ENCODE results near the gene MLST8. TPM values are rescaled to one million over a fixed set of nuclear protein-coding genes. Genes with fewer than 3 reads are reported as not detected.
A peak's percentile ranks its signal among the peaks of the same experiment; 100 is the strongest.

MLST8 gene, protein sequence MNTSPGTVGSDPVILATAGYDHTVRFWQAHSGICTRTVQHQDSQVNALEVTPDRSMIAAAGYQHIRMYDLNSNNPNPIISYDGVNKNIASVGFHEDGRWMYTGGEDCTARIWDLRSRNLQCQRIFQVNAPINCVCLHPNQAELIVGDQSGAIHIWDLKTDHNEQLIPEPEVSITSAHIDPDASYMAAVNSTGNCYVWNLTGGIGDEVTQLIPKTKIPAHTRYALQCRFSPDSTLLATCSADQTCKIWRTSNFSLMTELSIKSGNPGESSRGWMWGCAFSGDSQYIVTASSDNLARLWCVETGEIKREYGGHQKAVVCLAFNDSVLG
- polyA plus RNA-seq (2013, experiment 1 of 2) = 45.9 TPM
- 45.0 TPM for polyA plus RNA-seq (2013, experiment 2 of 2)

DNA sequence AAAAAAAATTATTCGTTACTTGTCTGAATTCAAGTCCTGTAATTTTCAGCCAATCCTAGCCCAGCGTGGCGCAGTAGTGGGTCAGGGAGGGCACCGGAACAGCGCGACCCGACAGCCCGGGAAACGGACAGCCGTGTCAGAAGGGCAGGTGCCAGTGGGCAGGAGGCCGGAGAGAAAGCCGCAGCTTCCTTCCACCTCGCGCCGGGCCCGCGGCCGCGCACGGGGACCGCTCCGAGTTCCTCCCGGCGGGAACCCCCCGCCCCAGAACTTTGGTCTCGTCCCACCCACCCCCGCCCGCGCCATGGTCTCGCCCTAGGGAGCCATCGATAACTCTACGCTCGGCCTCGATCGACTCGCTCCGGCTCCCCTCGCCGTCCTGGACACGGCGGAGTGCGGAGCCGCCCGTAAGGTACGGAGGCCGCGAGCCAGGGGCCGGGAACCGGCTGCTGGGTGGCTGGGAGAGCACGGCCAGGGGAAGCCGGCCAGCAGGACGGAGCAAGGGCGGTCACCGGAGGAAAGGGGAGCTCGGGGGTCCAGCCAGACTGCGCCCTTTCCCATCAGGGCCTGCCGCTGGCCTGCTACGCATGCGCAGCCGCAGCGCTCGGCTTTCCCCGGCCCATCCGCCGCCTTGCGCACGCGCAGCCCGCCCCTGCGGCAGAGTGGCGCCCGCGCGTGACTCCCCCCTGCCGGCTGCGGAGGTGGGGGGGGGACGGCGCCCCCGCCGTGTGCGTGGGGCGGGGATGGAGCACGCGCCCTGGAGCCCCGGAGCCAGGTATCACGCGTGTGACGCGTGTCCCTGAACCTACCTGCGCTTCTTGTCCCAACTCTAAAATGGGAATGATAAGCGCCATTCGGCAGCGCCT is at the start of gene MLST8:
MLST8 (plus strand) TSS at position 351 of the 863 bp plus-strand sequence. CDS start 632 bp downstream, outside the sequence.
- H3K23ac ChIP-seq (ENCODE audit: low read length in 2 of 2) = peak within 1 kb of the TSS in 1 of 2 experiments; percentile 74
- peak within 1 kb of the TSS; percentile 93 for H2AK5ac ChIP-seq (ENCODE audit: low read length, severe bottlenecking)
- peak within 1 kb of the TSS; percentile 92 to 94 for H3K4me3 ChIP-seq (ENCODE audit: insufficient read depth in 1 of 2, low read depth in 1 of 2, low read length in 2 of 2)
- H3K4me2 ChIP-seq (ENCODE audit: low read length, poor library complexity, severe bottlenecking) = peak within 1 kb of the TSS; percentile 96
- peak within 1 kb of the TSS; percentile 95 for H2BK15ac ChIP-seq (ENCODE audit: low read depth, poor library complexity, severe bottlenecking)
- H3K14ac ChIP-seq (ENCODE audit: low read length in 2 of 2) = peak within 1 kb of the TSS in 1 of 2 experiments; percentile 97
- DNase-seq = peak; percentile 88
- peak within 1 kb of the TSS; percentile 99 for H4K91ac ChIP-seq (ENCODE audit: low read length)
- peak within 1 kb of the TSS; percentile 98 for H2BK5ac ChIP-seq (ENCODE audit: low read depth, low read length, poor library complexity, severe bottlenecking)
- H2BK12ac ChIP-seq (ENCODE audit: low read length in 2 of 2) = peak within 1 kb of the TSS in 1 of 2 experiments; percentile 94
- peak within 1 kb of the TSS; percentile 97 for H3K9ac ChIP-seq (ENCODE audit: low read length)
- peak within 1 kb of the TSS; percentile 77 for H2BK120ac ChIP-seq (ENCODE audit: low read depth, low read length)
- H3K27me3 ChIP-seq (ENCODE audit: control insufficient read depth in 1 of 2, insufficient read depth in 1 of 2, low read length in 2 of 2) = peaks cover 2% of the 10 kb centered on the region in 2 experiments
- H3K9me3 ChIP-seq (ENCODE audit: control insufficient read depth, low read length) = peaks cover 3% of the 10 kb centered on the region
- H3K4ac ChIP-seq (ENCODE audit: low read depth in 1 of 2, low read length in 2 of 2) = peak within 1 kb of the TSS; percentile 96 to 99
- peak within 1 kb of the TSS; percentile 83 for H2AFZ ChIP-seq (ENCODE audit: low read depth, low read length)
- peaks cover 26% of the 10 kb centered on the region for H3K79me1 ChIP-seq (replicated peaks; ENCODE audit: low read length, poor library complexity, severe bottlenecking)
- H3K18ac ChIP-seq (ENCODE audit: low read depth in 1 of 2, low read length in 2 of 2) = peak within 1 kb of the TSS; percentile 99
- H3K4me1 ChIP-seq (ENCODE audit: control insufficient read depth, insufficient read depth, low read depth, low read length) = peaks cover 19% of the 10 kb centered on the region
- H4K8ac ChIP-seq (ENCODE audit: low read length) = peak within 1 kb of the TSS; percentile 97
- under 1% methylated on average over 92 of the region's 93 CpGs for WGBS
- H3K27ac ChIP-seq (ENCODE audit: low read length, poor library complexity, severe bottlenecking) = peak within 1 kb of the TSS; percentile 73
- peaks cover 26 to 46% of the 10 kb centered on the region in 2 experiments for H3K36me3 ChIP-seq (ENCODE audit: control insufficient read depth in 1 of 2, insufficient read depth in 2 of 2, low read depth in 1 of 2, low read length in 2 of 2)

DNA sequence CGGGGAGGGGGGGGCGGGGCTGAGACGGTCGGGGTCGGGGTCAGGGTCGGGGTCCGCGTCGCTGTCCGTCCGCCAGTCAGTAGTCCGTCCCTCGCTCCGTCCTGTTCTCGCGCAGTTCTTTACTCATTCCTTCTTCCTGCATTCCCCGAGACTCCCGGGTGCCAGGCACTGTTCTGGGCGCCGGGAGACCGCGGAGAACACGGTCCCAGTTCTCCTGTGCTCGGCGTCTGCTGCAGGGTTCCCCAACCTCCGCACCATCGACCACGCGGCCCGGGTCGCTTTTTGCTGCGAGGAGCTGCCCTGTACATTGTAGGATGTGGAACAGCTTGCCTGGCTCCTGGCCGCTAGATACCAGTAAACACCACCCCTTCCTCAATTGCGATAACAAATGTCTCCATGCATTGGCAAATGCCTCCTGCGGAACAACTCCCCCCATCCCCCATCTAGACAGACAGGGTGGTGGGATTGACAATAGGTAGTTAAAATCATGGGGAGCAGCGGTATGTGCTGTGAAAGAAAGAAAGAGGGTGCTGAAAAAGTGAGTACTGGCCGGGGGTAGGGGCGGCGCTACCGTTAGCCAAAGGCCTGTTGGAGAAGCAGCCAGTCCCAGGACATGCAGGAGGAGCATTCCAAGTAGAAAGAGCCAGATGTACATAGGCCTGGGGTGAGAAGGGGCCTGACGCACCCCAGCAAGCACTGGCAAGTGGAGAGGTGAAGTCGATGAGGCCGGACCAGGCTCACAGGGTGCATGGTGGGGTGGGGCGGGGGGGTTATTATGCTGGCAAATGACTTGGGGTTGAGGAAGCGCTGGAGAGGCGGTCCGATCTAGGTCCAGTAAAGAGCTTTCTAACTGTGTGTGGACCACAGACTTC is 49.0 kb upstream of the MLST8 start:
- H2BK12ac ChIP-seq (ENCODE audit: low read length in 2 of 2) = peak overlapping the region in 1 of 2 experiments; percentile 40
- WGBS = 9% methylated on average over 35 of the region's 47 CpGs
- H3K14ac ChIP-seq (ENCODE audit: low read length in 2 of 2) = peak overlapping the region in 1 of 2 experiments; percentile 95
- no peaks in the 10 kb centered on the region for H3K27me3 ChIP-seq (ENCODE audit: control insufficient read depth in 1 of 2, insufficient read depth in 1 of 2, low read length in 2 of 2)
- no peaks in the 10 kb centered on the region for H3K9me3 ChIP-seq (ENCODE audit: control insufficient read depth, low read length)
- H3K4ac ChIP-seq (ENCODE audit: low read depth in 1 of 2, low read length in 2 of 2) = peak overlapping the region; percentile 85 to 95
- no peak overlapping the region for H2BK15ac ChIP-seq (ENCODE audit: low read depth, poor library complexity, severe bottlenecking)
- peaks cover 67% of the 10 kb centered on the region for H3K4me1 ChIP-seq (ENCODE audit: control insufficient read depth, insufficient read depth, low read depth, low read length)
- H2BK5ac ChIP-seq (ENCODE audit: low read depth, low read length, poor library complexity, severe bottlenecking) = no peak overlapping the region
- peak overlapping the region; percentile 53 for H4K91ac ChIP-seq (ENCODE audit: low read length)
- H3K4me2 ChIP-seq (ENCODE audit: low read length, poor library complexity, severe bottlenecking) = peak overlapping the region; percentile 89
- H2AK5ac ChIP-seq (ENCODE audit: low read length, severe bottlenecking) = peak overlapping the region; percentile 64
- H3K4me3 ChIP-seq (ENCODE audit: insufficient read depth in 1 of 2, low read depth in 1 of 2, low read length in 2 of 2) = peak overlapping the region; percentile 84 to 95
- H3K18ac ChIP-seq (ENCODE audit: low read depth in 1 of 2, low read length in 2 of 2) = peak overlapping the region; percentile 83 to 86
- peak overlapping the region; percentile 78 for H3K27ac ChIP-seq (ENCODE audit: low read length, poor library complexity, severe bottlenecking)
- peak overlapping the region; percentile 98 for H3K9ac ChIP-seq (ENCODE audit: low read length)
- H3K36me3 ChIP-seq (ENCODE audit: control insufficient read depth in 1 of 2, insufficient read depth in 2 of 2, low read depth in 1 of 2, low read length in 2 of 2) = peaks cover 23 to 51% of the 10 kb centered on the region in 2 experiments
- no peaks in the 10 kb centered on the region for H3K79me1 ChIP-seq (replicated peaks; ENCODE audit: low read length, poor library complexity, severe bottlenecking)
- H2BK120ac ChIP-seq (ENCODE audit: low read depth, low read length) = peak overlapping the region; percentile 81
- peak; percentile 79 for DNase-seq
- H2AFZ ChIP-seq (ENCODE audit: low read depth, low read length) = no peak overlapping the region
- peak overlapping the region; percentile 31 to 61 for H3K23ac ChIP-seq (ENCODE audit: low read length in 2 of 2)
- peak overlapping the region; percentile 48 for H4K8ac ChIP-seq (ENCODE audit: low read length)

DNA sequence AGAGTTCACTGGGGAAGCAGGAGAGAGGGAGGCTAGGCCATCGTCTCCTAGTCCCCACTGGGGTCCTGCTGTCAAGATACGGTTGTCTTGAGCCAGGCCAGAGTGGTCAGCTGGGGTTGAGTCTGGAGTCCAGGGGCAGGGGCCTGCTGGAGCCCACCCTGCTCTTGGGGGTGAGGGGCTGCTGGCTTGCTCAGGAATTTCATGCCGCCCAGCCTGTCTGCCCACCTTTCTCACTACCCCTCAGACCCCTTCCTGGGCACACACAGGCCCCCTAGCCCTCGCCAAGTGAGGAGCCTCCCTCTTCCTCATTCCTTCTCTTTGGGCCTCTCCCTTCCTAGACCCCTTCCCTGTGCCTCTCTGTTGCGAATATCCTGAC is 48.4 kb upstream of the MLST8 start:
- Histone ChIP-seq H3K14ac (ENCODE audit: low read length in 2 of 2) (no peak overlapping the region), H2AFZ (ENCODE audit: low read depth, low read length) (no peak overlapping the region), H3K4me3 (ENCODE audit: insufficient read depth in 1 of 2, low read depth in 1 of 2, low read length in 2 of 2) (peak overlapping the region; percentile 40 to 95), H3K27me3 (ENCODE audit: control insufficient read depth in 1 of 2, insufficient read depth in 1 of 2, low read length in 2 of 2) (no peaks in the 10 kb centered on the region), H3K27ac (ENCODE audit: low read length, poor library complexity, severe bottlenecking) (peak overlapping the region; percentile 77), H2BK120ac (ENCODE audit: low read depth, low read length) (peak overlapping the region; percentile 44), H3K9ac (ENCODE audit: low read length) (peak overlapping the region; percentile 98), H2BK5ac (ENCODE audit: low read depth, low read length, poor library complexity, severe bottlenecking) (no peak overlapping the region), H4K91ac (ENCODE audit: low read length) (peak overlapping the region; percentile 6), H3K4me1 (ENCODE audit: control insufficient read depth, insufficient read depth, low read depth, low read length) (peaks cover 67% of the 10 kb centered on the region), H4K8ac (ENCODE audit: low read length) (peak overlapping the region; percentile 36), H3K36me3 (ENCODE audit: control insufficient read depth in 1 of 2, insufficient read depth in 2 of 2, low read depth in 1 of 2, low read length in 2 of 2) (peaks cover 17 to 48% of the 10 kb centered on the region in 2 experiments), H3K18ac (ENCODE audit: low read depth in 1 of 2, low read length in 2 of 2) (peak overlapping the region in 1 of 2 experiments; percentile 16), H3K9me3 (ENCODE audit: control insufficient read depth, low read length) (no peaks in the 10 kb centered on the region), H2AK5ac (ENCODE audit: low read length, severe bottlenecking) (peak overlapping the region; percentile 64), H3K4me2 (ENCODE audit: low read length, poor library complexity, severe bottlenecking) (peak overlapping the region; percentile 89), H2BK15ac (ENCODE audit: low read depth, poor library complexity, severe bottlenecking) (no peak overlapping the region), H3K4ac (ENCODE audit: low read depth in 1 of 2, low read length in 2 of 2) (peak overlapping the region; percentile 50 to 57), H3K79me1 (replicated peaks; ENCODE audit: low read length, poor library complexity, severe bottlenecking) (no peaks in the 10 kb centered on the region), H3K23ac (ENCODE audit: low read length in 2 of 2) (peak overlapping the region in 1 of 2 experiments; percentile 61), H2BK12ac (ENCODE audit: low read length in 2 of 2) (peak overlapping the region in 1 of 2 experiments; percentile 40)
- no peak for DNase-seq
- WGBS = 89% methylated on average over 3 of the region's 5 CpGs

Measured in mesenchymal stem cell (in vitro differentiated cells and primary cell).